Sigmoid colon (tissue), 7 donors: ENCODE data around the gene EDARADD. TPM values are rescaled to one million over a fixed set of nuclear protein-coding genes. Genes with fewer than 3 reads are reported as not detected.

Experiments
- DNase-seq: peaks from one replicate; pipeline ENCODE4 v3.0.0-alpha.2; 2019
- H3K27ac ChIP-seq, 4 donors: fragments of 200-600 bp; sonication (generic); one replicate each; pipeline ENCODE4 v1.5.1; 2016 to 2019; ENCODE audit warnings: mild to moderate bottlenecking in 1 of 4
- H3K27me3 ChIP-seq, 3 donors: fragments of 200-600 bp; sonication (generic); one replicate each; pipeline ENCODE4 v1.5.1; 2019; ENCODE audit warnings: mild to moderate bottlenecking in 1 of 3
- H3K36me3 ChIP-seq, 4 donors: fragments of 200-600 bp; sonication (generic); one replicate each; pipeline ENCODE4 v1.5.1; 2016 to 2019
- H3K4me1 ChIP-seq, 4 donors: fragments of 200-600 bp; sonication (generic); one replicate each; pipeline ENCODE4 v1.5.1; 2017 to 2019
- H3K4me3 ChIP-seq, 4 donors: fragments of 200-600 bp; sonication (generic); one replicate each; pipeline ENCODE4 v1.5.1; 2017 to 2019; ENCODE audit warnings: mild to moderate bottlenecking in 2 of 4, moderate library complexity in 1 of 4
- H3K9me3 ChIP-seq, 4 donors: fragments of 200-600 bp in 3 of 4; sonication (generic) in 3 of 4; one replicate each; pipeline versions ENCODE4 v1.5.1 to v1.6.1; 2013 to 2019
- EP300 ChIP-seq, 4 donors: sonication (generic); formaldehyde crosslinking; IDR thresholded peaks; one replicate each; pipeline ENCODE4 v1.6.1; 2017; ENCODE audit warnings: antibody characterized with exemption in 4 of 4
- POLR2A ChIP-seq, 2 donors: fragments of 450-650 bp; IDR thresholded peaks; one replicate each; pipeline ENCODE4 v1.6.1; 2016; ENCODE audit warnings: antibody characterized with exemption in 2 of 2, mild to moderate bottlenecking in 2 of 2, moderate library complexity in 2 of 2
- POLR2AphosphoS5 ChIP-seq, 4 donors: sonication (generic); formaldehyde crosslinking; IDR thresholded peaks; one replicate each; pipeline ENCODE4 v1.6.1; 2017; ENCODE audit warnings: antibody characterized with exemption in 4 of 4
- WGBS, 2 donors: extraction: QIAGEN DNeasy Blood & Tissue Kit; methylation state at CpG; one replicate each; pipeline ENCODE4 v1.1.7; 2013; 5-methylcytosine and 5-hydroxymethylcytosine counted together
- intact Hi-C: fragments of 100-400 bp; cut with DNase I; formaldehyde crosslinking; loops from one replicate; pipeline ENCODE4 v1.15.1; 2023
- polyA plus RNA-seq, 3 donors: library from polyadenylated mRNA; stranded (reverse); fragments of 200-250 nt; gene quantifications; one replicate each; pipeline ENCODE4 v1.2.3, GENCODE V29; 2013
- total RNA-seq, 4 donors: library from RNA; depleted of rRNA; stranded (reverse); fragments of >200 nt; gene quantifications; one replicate each; pipeline ENCODE4 v1.1.0, GENCODE V29; 2016
- TF ChIP-seq, protein P1 (sequence below), 4 experiments: fragments of 450-650 bp in 3 of 4; fragments of 200-600 bp in 1 of 4; IDR thresholded peaks; one replicate each; pipeline ENCODE4 v1.5.1; 2016 to 2019; ENCODE audit warnings: antibody characterized with exemption in 4 of 4, mild to moderate bottlenecking in 3 of 4, moderate library complexity in 2 of 4
- donor health status: healthy with polysubstance abuse.
- donor health status: Bipolar disorder and iron deficiency.
- donor health status: healthy.

EDARADD gene
- total and polyA plus RNA-seq, 7 donors: under 0.01 to 0.41 TPM; not detected in 5

DNA sequence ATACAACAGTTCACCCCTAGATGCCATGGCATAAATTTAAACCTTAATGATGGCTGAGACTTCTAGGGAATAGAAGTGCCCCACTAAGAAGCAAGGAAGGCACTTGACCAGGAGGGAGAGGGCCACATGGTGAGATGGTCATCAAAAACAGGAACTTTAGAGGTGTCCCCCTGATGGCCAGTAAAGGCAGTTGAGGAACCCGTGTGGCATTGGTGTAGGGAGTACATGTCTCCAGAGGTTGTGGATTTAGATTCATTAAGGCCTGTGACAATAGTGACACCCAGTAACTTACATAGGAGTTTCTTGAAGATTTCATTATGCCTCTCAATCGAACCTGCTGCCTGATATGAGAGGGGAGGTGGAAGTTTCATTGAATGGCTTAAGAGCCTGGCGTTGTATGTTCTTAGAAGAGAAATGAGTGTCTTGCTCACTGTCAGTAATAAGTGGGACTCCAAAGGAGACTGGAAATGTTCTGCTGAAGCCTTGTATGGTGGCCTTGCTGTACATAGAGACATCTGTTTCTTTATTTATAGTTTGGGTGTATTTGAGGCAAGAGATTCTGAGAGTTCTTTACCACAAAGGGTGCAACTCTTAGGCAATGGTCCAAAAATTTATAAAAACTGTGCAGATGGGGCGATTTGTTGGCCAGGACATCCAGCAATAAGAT lies 27.9 kb downstream of the EDARADD start:
- intact Hi-C loops: no loop called here
- no peaks in the 10 kb centered on the region for H3K27me3 ChIP-seq
- WGBS, 2 donors: 63 to 65% methylated on average over 4 of the region's 4 CpGs

DNA sequence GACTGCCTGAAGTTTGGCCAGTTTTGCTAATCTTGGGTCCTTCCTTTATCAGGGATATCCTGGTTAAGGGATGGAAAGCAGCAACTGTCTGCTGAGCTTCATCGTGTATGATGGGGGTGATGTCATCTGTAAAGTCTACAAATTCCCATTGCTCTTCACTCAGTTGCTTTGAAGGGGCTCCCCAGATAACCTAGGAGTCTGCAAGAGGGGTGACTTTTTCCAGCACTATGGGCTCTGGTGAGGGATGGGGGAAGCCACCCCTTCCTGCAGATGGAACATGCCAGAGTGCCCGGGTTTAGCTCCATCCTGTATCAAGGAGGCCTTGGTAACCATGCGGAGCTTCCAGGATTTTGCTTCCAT lies 28.4 kb downstream of the EDARADD start:
- no peaks in the 10 kb centered on the region for H3K4me1 ChIP-seq
- no peaks in the 10 kb centered on the region for H3K27me3 ChIP-seq
- DNase-seq: no peak
- no peaks in the 10 kb centered on the region for H3K36me3 ChIP-seq
- no peak overlapping the region for H3K27ac ChIP-seq
- WGBS, 2 donors: 74 to 84% methylated on average over 3 of the region's 3 CpGs
- H3K9me3 ChIP-seq: no peaks in the 10 kb centered on the region
- intact Hi-C loops: no loop called here
- no peak overlapping the region for H3K4me3 ChIP-seq
- TF ChIP-seq POLR2A (IDR thresholded peaks at IDR 0.05): no peak
- no peak for TF ChIP-seq EP300 (IDR thresholded peaks at IDR 0.05)
- TF ChIP-seq POLR2AphosphoS5 (IDR thresholded peaks at IDR 0.05): no peak
- TF ChIP-seq, protein P1, sequence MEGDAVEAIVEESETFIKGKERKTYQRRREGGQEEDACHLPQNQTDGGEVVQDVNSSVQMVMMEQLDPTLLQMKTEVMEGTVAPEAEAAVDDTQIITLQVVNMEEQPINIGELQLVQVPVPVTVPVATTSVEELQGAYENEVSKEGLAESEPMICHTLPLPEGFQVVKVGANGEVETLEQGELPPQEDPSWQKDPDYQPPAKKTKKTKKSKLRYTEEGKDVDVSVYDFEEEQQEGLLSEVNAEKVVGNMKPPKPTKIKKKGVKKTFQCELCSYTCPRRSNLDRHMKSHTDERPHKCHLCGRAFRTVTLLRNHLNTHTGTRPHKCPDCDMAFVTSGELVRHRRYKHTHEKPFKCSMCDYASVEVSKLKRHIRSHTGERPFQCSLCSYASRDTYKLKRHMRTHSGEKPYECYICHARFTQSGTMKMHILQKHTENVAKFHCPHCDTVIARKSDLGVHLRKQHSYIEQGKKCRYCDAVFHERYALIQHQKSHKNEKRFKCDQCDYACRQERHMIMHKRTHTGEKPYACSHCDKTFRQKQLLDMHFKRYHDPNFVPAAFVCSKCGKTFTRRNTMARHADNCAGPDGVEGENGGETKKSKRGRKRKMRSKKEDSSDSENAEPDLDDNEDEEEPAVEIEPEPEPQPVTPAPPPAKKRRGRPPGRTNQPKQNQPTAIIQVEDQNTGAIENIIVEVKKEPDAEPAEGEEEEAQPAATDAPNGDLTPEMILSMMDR (IDR thresholded peaks at IDR 0.05): no peak

More for the DNA sequence above, 27.9 kb downstream of the EDARADD start:
- no peak for DNase-seq
- TF ChIP-seq POLR2AphosphoS5 (IDR thresholded peaks at IDR 0.05): no peak
- no peak for TF ChIP-seq POLR2A (IDR thresholded peaks at IDR 0.05)
- TF ChIP-seq EP300 (IDR thresholded peaks at IDR 0.05): no peak
- TF ChIP-seq, protein P1 (IDR thresholded peaks at IDR 0.05): no peak
- no peak overlapping the region for H3K4me3 ChIP-seq
- no peaks in the 10 kb centered on the region for H3K36me3 ChIP-seq
- H3K27ac ChIP-seq: no peak overlapping the region
- H3K4me1 ChIP-seq: no peaks in the 10 kb centered on the region
- no peaks in the 10 kb centered on the region for H3K9me3 ChIP-seq

DNA sequence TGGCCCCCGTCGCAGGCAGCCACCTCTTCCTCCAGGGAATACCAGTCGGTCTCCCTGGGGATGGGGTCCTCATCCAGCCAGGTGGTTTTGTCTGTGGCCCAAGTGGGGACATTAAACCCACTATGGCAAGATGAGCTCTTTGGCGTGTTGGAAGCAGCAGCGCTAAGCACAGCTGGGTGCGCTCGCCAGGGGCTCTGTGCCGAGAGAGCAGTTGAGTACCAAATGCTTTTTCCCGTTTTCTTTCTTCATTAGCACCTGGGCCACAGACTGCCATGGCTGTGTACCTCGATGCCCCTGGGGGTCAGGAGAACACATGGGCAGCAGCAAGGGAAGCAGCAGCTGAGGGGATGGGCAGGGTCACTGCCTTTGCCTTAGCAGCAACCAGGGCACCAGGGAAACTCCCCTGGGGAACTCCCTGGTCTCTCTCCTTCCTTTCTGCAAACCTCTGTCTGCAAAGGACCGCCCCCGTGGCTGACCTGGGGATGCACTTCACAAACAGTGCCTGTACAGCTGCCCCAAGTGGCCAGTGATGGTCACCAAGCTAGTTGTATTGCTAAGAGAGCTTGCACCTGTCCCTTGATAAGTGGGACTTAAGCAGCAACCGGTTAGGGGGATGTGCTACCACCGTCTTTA lies 31.1 kb downstream of the EDARADD start:
- no peak overlapping the region for H3K4me3 ChIP-seq
- no peak for DNase-seq
- WGBS, 2 donors: 82 to 87% methylated on average over 14 of the region's 14 CpGs

DNA sequence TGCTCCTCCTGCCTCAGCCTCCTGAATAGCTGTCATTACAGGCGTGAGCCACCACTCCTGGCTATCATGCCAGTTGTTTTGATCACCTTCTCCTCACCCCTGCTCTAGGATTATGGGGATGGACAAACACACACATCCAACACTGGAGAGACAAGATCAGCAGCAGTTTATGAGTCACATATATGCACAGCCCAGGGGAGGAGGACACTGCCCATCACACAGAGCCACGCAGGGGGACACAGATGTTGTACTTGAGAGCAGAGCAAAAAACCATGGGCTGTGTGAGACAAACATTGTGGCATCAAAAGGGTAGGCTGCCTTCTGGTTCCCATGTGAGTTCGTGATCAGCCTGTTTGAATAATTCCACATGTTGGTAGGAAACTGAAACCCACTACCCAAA lies 32.1 kb downstream of the EDARADD start:
- TF ChIP-seq, protein P1 (IDR thresholded peaks at IDR 0.05): no peak
- TF ChIP-seq EP300 (IDR thresholded peaks at IDR 0.05) (no peak), POLR2AphosphoS5 (IDR thresholded peaks at IDR 0.05) (no peak), POLR2A (IDR thresholded peaks at IDR 0.05) (no peak)
- WGBS, 2 donors: 83 to 89% methylated on average over 3 of the region's 3 CpGs
- no peaks in the 10 kb centered on the region for H3K4me1 ChIP-seq
- H3K27me3 ChIP-seq: no peaks in the 10 kb centered on the region
- H3K36me3 ChIP-seq: no peaks in the 10 kb centered on the region
- no peak overlapping the region for H3K27ac ChIP-seq
- H3K4me3 ChIP-seq: no peak overlapping the region
- DNase-seq: no peak
- H3K9me3 ChIP-seq: no peaks in the 10 kb centered on the region
- intact Hi-C loops: no loop called here

More for the DNA sequence above, 31.1 kb downstream of the EDARADD start:
- Histone ChIP-seq H3K9me3 (no peaks in the 10 kb centered on the region), H3K36me3 (no peaks in the 10 kb centered on the region), H3K27me3 (no peaks in the 10 kb centered on the region), H3K27ac (no peak overlapping the region), H3K4me1 (no peaks in the 10 kb centered on the region)
- intact Hi-C loops: no loop called here
- TF ChIP-seq EP300 (IDR thresholded peaks at IDR 0.05) (no peak), POLR2AphosphoS5 (IDR thresholded peaks at IDR 0.05) (no peak), POLR2A (IDR thresholded peaks at IDR 0.05) (no peak)
- TF ChIP-seq, protein P1 (IDR thresholded peaks at IDR 0.05): no peak
